OCI-LY1 (cell line): ENCODE measurements around the gene ITPKC.

Experiments
- H2AFZ ChIP-seq: fragments of 200-600 bp; sonication (generic), shearing (Covaris generic); 2 replicates; pipeline ENCODE4 v1.6.0; 2014; ENCODE audit warnings: antibody characterized with exemption, mild to moderate bottlenecking, low read length
- H3F3A ChIP-seq: fragments of 200-600 bp; sonication (generic), shearing (Covaris generic); 2 replicates; pipeline ENCODE4 v1.6.0; 2014; ENCODE audit warnings: mild to moderate bottlenecking, antibody characterized with exemption, low read length, moderate library complexity; ENCODE audit not compliant: insufficient read depth
- H3K27ac ChIP-seq: fragments of 200-600 bp; sonication (generic); 2 replicates; pipeline ENCODE4 v1.5.1; 2014; ENCODE audit warnings: low read length, mixed run types, mild to moderate bottlenecking, low read depth; ENCODE audit not compliant: poor library complexity, severe bottlenecking
- H3K27me3 ChIP-seq: fragments of 200-600 bp; sonication (generic); 2 replicates; pipeline ENCODE4 v1.6.0; 2014; ENCODE audit warnings: antibody characterized with exemption, mild to moderate bottlenecking, low read length, moderate library complexity; ENCODE audit not compliant: insufficient read depth
- H3K36me3 ChIP-seq: fragments of 200-600 bp; sonication (generic); 2 replicates; pipeline ENCODE4 v1.6.1; 2014; ENCODE audit warnings: mild to moderate bottlenecking, antibody characterized with exemption, low read length, moderate library complexity, mixed read lengths; ENCODE audit not compliant: insufficient read depth
- H3K4me1 ChIP-seq: fragments of 200-600 bp; sonication (generic); 2 replicates; pipeline ENCODE4 v1.5.1; 2014; ENCODE audit warnings: mild to moderate bottlenecking, low read length, moderate library complexity; ENCODE audit not compliant: insufficient read depth, severe bottlenecking
- H3K4me2 ChIP-seq: fragments of 200-600 bp; sonication (generic), shearing (Covaris generic); 2 replicates; pipeline ENCODE4 v1.6.1; 2014; ENCODE audit warnings: low read length
- H3K4me3 ChIP-seq: fragments of 200-600 bp; sonication (generic); 2 replicates; pipeline ENCODE4 v1.5.1; 2014; ENCODE audit warnings: low read length, low read depth, mild to moderate bottlenecking, mixed read lengths; ENCODE audit not compliant: poor library complexity, severe bottlenecking
- H3K79me2 ChIP-seq: fragments of 200-600 bp; shearing (Covaris generic); 2 replicates; pipeline ENCODE4 v1.6.1; 2016; ENCODE audit warnings: mixed run types, low read length, mixed read lengths; ENCODE audit not compliant: insufficient read depth
- H3K9ac ChIP-seq: fragments of 200-600 bp; sonication (generic), shearing (Covaris generic); 2 replicates; pipeline ENCODE4 v1.6.1; 2014; ENCODE audit warnings: mild to moderate bottlenecking, low read length, mixed read lengths
- H3K9me2 ChIP-seq: fragments of 200-600 bp; sonication (generic), shearing (Covaris generic); 2 replicates; pipeline ENCODE4 v1.6.1; 2014; ENCODE audit warnings: low read depth, mild to moderate bottlenecking, low read length, mixed read lengths
- H3K9me3 ChIP-seq: fragments of 200-600 bp; shearing (Covaris generic); 2 replicates; pipeline ENCODE4 v1.6.1; 2014; ENCODE audit warnings: low read length, mixed read lengths
- H4K20me1 ChIP-seq: fragments of 200-600 bp; sonication (generic), shearing (Covaris generic); 2 replicates; pipeline ENCODE4 v1.6.0; 2016; ENCODE audit warnings: mild to moderate bottlenecking, low read length; ENCODE audit not compliant: insufficient read depth
- CTCF ChIP-seq: fragments of 200-600 bp; sonication (generic), shearing (Covaris generic); IDR thresholded peaks from 2 replicates; pipeline ENCODE4 v1.5.1; 2017; ENCODE audit warnings: mild to moderate bottlenecking, antibody characterized with exemption, low read length, moderate library complexity, mixed read lengths
- EZH2 ChIP-seq: fragments of 200-600 bp; sonication (generic), shearing (Covaris generic); IDR thresholded peaks from 2 replicates; pipeline ENCODE4 v1.8.0; 2017; ENCODE audit warnings: borderline replicate concordance, mixed run types, mild to moderate bottlenecking, antibody characterized with exemption, low read length, moderate library complexity, mixed read lengths

ITPKC gene

GRCh38 chr19:40739030-40739839 is 22.3 kb downstream of the ITPKC start:
- Histone ChIP-seq H3K36me3 (peaks cover 4% of the 10 kb centered on the region; the same call in 1 of the 2 replicates), H3K9me2 (no peaks in the 10 kb centered on the region), H3K9me3 (no peaks in the 10 kb centered on the region), H3K4me3 (no peak overlapping the region), H3K9ac (no peak overlapping the region), H4K20me1 (no peaks in the 10 kb centered on the region), H3K79me2 (no peaks in the 10 kb centered on the region), H3K27ac (no peak overlapping the region), H3F3A (no peaks in the 10 kb centered on the region), H2AFZ (no peak overlapping the region), H3K4me1 (no peaks in the 10 kb centered on the region), H3K27me3 (no peaks in the 10 kb centered on the region), H3K4me2 (no peak overlapping the region)
- no peak for TF ChIP-seq EZH2
- no peak for TF ChIP-seq CTCF

- TF ChIP-seq CTCF (no peak), EZH2 (no peak)
- no peaks in the 10 kb centered on the region for H3K27me3 ChIP-seq
- H3K4me3 ChIP-seq: no peak overlapping the region
- H3K4me1 ChIP-seq: no peaks in the 10 kb centered on the region
- H3K79me2 ChIP-seq: no peaks in the 10 kb centered on the region
- H3K36me3 ChIP-seq: peaks cover 4% of the 10 kb centered on the region; the same call in 1 of the 2 replicates
- H3F3A ChIP-seq: no peaks in the 10 kb centered on the region
- H3K9me2 ChIP-seq: no peaks in the 10 kb centered on the region
- no peak overlapping the region for H2AFZ ChIP-seq
- H3K9ac ChIP-seq: no peak overlapping the region
- no peaks in the 10 kb centered on the region for H4K20me1 ChIP-seq
- no peaks in the 10 kb centered on the region for H3K9me3 ChIP-seq
- H3K4me2 ChIP-seq: no peak overlapping the region
- H3K27ac ChIP-seq: no peak overlapping the region
These were observed 23.2 kb downstream of the ITPKC start for GRCh38 chr19:40739871-40740703.

- Histone ChIP-seq H3K4me2 (no peak overlapping the region), H3F3A (no peaks in the 10 kb centered on the region), H3K36me3 (no peaks in the 10 kb centered on the region), H3K4me3 (no peak overlapping the region), H3K27me3 (no peaks in the 10 kb centered on the region), H3K9me3 (no peaks in the 10 kb centered on the region), H3K9me2 (no peaks in the 10 kb centered on the region), H3K4me1 (no peaks in the 10 kb centered on the region), H4K20me1 (no peaks in the 10 kb centered on the region), H3K79me2 (no peaks in the 10 kb centered on the region), H2AFZ (no peak overlapping the region), H3K27ac (no peak overlapping the region), H3K9ac (no peak overlapping the region)
- TF ChIP-seq CTCF (no peak), EZH2 (no peak)
These were observed 23.8 kb downstream of the ITPKC start for GRCh38 chr19:40740747-40741146.
